ENCODE results near the gene BABAM2.

DNA sequence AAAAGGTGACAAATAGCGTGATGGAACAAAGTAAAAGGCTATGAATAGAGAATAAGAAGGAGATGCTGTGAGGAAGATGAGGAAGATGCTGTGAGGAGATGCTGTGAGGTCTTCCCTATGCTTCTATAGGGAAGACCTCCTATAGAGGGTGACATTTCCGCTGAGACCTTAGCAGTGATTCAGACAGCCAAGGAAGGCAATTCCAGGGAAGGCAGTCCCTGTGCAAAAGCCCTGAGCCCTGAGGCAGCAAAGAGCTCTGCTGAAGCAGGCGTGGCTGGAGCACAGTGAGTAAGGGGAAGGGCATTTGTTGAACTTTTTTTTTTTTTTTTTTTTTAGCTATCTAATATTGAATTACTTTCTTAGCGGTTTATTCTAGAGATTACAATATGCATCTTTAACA lies 359.5 kb downstream of the BABAM2 start:
- no peak for TF ChIP-seq NFIC (IDR thresholded peaks at IDR 0.05; ENCODE audit: low read depth, low read length)
- TF ChIP-seq DPF2 (IDR thresholded peaks at IDR 0.05), result no peak
- TF ChIP-seq, protein P1, sequence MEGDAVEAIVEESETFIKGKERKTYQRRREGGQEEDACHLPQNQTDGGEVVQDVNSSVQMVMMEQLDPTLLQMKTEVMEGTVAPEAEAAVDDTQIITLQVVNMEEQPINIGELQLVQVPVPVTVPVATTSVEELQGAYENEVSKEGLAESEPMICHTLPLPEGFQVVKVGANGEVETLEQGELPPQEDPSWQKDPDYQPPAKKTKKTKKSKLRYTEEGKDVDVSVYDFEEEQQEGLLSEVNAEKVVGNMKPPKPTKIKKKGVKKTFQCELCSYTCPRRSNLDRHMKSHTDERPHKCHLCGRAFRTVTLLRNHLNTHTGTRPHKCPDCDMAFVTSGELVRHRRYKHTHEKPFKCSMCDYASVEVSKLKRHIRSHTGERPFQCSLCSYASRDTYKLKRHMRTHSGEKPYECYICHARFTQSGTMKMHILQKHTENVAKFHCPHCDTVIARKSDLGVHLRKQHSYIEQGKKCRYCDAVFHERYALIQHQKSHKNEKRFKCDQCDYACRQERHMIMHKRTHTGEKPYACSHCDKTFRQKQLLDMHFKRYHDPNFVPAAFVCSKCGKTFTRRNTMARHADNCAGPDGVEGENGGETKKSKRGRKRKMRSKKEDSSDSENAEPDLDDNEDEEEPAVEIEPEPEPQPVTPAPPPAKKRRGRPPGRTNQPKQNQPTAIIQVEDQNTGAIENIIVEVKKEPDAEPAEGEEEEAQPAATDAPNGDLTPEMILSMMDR (IDR thresholded peaks at IDR 0.05 in 2 of 3, conservative IDR thresholded peaks at IDR 0.05 in 1 of 3; ENCODE audit: control insufficient read depth in 2 of 3, extremely low read depth in 1 of 3, insufficient read depth in 1 of 3, low read depth in 3 of 3, low read length in 3 of 3), result no peak
- no peak for TF ChIP-seq NBN (IDR thresholded peaks at IDR 0.05)
- no peak for TF ChIP-seq SUZ12 (IDR thresholded peaks at IDR 0.05; ENCODE audit: unreplicated experiment)
- TF ChIP-seq RAD21 (IDR thresholded peaks at IDR 0.05; ENCODE audit: insufficient read depth, low read depth, low read length), result no peak
